ENCODE measurements around the gene MEIOC.
"Not testable (repeated sequence)": the region's sequence is repeated elsewhere in the genome, so short reads cannot be mapped to it uniquely, and the experiment has no call there.

GRCh38 chr17:44690746-44691306, 34.6 kb downstream of the MEIOC start:
- not testable (repeated sequence) for TF ChIP-seq RNF2 (IDR thresholded peaks at IDR 0.05); HDAC1 (IDR thresholded peaks at IDR 0.05); NFE2L1 (tag; IDR thresholded peaks at IDR 0.05; ENCODE audit: borderline replicate concordance, low read depth); YY1 (IDR thresholded peaks at IDR 0.05; ENCODE audit: borderline replicate concordance in 1 of 3, control insufficient read depth in 1 of 3, extremely low read depth in 1 of 3, insufficient read depth in 3 of 3, insufficient read length in 1 of 3, insufficient replicate concordance in 2 of 3, low read depth in 1 of 3, low read length in 2 of 3); MEF2A (IDR thresholded peaks at IDR 0.05; ENCODE audit: control insufficient read depth, low read depth, low read length); ZNF263 (CRISPR knock-in tag; IDR thresholded peaks at IDR 0.05; ENCODE audit: borderline replicate concordance); SP1 (CRISPR knock-in tag; IDR thresholded peaks at IDR 0.05)

All from K562 (cell line).